ENCODE results near the gene NDOR1.

The NDOR1 gene

DNA sequence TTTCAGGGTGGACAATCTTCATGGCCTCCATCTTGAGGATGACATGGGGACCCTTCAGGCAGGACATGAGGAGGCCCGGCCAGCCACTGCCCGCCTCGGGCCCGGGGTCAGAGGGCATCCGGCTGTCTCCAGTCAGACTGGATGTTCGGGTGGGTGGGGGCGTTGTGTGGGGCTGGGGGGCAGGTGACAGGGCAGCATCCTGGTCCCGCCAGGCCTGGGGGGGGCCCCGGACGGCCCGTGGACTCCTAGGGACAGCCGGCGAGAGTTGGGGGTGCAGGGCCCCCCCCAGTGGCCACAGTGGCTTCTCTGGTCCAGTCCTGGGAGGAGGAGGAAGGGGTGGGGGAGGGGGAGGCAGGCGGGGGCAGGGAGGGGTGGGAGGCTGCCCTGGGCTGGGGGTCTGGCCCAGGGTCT, 15.6 kb downstream of the NDOR1 start:
- TF ChIP-seq, protein P1, sequence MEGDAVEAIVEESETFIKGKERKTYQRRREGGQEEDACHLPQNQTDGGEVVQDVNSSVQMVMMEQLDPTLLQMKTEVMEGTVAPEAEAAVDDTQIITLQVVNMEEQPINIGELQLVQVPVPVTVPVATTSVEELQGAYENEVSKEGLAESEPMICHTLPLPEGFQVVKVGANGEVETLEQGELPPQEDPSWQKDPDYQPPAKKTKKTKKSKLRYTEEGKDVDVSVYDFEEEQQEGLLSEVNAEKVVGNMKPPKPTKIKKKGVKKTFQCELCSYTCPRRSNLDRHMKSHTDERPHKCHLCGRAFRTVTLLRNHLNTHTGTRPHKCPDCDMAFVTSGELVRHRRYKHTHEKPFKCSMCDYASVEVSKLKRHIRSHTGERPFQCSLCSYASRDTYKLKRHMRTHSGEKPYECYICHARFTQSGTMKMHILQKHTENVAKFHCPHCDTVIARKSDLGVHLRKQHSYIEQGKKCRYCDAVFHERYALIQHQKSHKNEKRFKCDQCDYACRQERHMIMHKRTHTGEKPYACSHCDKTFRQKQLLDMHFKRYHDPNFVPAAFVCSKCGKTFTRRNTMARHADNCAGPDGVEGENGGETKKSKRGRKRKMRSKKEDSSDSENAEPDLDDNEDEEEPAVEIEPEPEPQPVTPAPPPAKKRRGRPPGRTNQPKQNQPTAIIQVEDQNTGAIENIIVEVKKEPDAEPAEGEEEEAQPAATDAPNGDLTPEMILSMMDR (conservative IDR thresholded peaks at IDR 0.05; ENCODE audit: control insufficient read depth, insufficient read depth, low read depth, low read length), result no peak
- no peak overlapping the region for H3K4me3 ChIP-seq (ENCODE audit: control insufficient read depth, low read depth, low read length)
- no peak for DNase-seq (ENCODE audit: low read depth)

DNA sequence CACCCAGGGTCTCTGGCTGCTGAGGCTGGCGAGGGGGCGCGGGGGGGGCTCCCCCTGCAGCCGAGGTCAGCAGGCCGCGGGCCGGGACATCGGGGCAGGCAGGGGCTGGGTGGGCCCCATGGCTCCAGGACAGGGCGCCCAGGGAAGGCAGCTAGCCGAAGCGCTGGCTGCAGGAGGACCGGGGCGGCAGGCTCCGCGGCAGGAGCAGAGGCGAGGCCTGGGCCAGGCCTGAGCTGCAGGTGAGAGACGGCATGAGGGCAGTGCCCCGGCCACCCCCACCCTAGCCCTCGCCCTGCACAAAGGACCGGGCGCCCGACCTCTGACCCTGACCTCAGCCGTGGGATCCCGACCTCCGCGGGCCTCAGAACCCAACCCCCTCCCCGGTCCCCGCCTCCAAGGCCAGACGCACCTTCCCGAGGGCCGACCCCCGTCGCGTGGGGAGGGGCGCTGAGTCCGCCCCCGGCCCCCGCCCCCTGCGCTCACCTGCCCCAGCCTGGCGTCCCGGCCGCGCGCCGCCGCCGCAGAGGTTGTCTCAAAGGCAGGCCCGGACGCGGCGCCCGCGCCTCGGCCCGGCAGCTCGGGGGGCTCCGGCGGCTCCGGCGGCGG, 16.1 kb downstream of the NDOR1 start:
- DNase-seq (ENCODE audit: low read depth), result no peak
- H3K4me3 ChIP-seq (ENCODE audit: control insufficient read depth, low read depth, low read length), result no peak overlapping the region
- TF ChIP-seq, protein P1 (conservative IDR thresholded peaks at IDR 0.05; ENCODE audit: control insufficient read depth, insufficient read depth, low read depth, low read length), result no peak

DNA sequence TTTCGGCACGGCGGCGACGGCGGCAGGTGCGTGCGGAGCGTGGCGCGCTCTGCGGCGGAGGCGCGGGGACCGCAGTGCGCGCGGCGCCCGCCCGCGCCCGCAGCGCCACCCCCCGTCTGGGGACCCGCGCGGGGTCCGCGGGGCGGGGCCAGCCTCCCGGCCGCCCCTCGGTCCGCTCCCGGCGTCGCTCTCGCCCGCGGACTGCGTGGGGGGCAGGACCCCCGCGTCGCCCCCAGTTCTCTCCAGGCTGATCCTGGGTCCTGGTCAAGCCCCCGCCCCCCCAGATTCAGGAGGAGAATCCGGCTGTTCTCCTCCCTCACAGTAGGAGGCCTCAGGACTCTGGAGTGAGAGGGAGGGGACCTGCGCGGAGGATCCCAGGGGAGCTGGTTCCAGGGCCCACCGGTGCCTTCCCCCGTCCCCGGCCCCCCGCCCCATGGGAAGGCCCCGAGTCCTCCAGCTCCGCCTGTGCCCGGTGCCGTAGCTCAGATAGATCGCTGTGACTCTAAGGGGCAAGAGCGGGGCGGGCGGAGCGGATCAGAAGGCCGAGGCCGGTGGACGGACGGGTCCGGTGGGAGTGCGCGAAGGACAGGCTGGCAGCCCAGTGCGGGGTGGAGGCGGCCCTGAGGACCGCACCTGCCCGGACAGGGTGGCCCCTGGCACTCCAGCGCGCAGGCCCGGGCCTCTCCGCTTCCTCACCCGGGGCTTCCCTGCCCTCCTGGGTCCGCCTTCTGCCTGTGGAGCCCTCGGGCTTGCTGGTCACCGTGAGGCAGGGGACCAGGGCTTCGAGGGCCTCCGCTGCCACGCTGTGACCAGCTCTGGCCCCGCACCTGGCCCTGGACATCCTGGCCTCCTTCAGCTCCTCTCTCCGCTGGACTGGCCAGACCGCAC, 16.9 kb downstream of the NDOR1 start, which contains the start of gene RNF208:
TSS of gene RNF208 (minus strand) at position 51 of the 888 bp plus-strand sequence. CDS start 1,028 bp downstream, outside the sequence.
- no peak for DNase-seq (ENCODE audit: low read depth)
- peak within 1 kb of the TSS; percentile 40 for H3K4me3 ChIP-seq (ENCODE audit: control insufficient read depth, low read depth, low read length)

GRCh38 chr9:137223078-137223970, 17.8 kb downstream of the NDOR1 start:
- peak; percentile 97 for DNase-seq (ENCODE audit: low read depth)
- TF ChIP-seq, protein P1 (conservative IDR thresholded peaks at IDR 0.05; ENCODE audit: control insufficient read depth, insufficient read depth, low read depth, low read length), result no peak
- peak overlapping the region; percentile 62 for H3K4me3 ChIP-seq (ENCODE audit: control insufficient read depth, low read depth, low read length)

More for the DNA sequence above, 16.9 kb downstream of the NDOR1 start, which contains the start of gene RNF208:
- TF ChIP-seq, protein P1 (conservative IDR thresholded peaks at IDR 0.05; ENCODE audit: control insufficient read depth, insufficient read depth, low read depth, low read length), result no peak

DNA sequence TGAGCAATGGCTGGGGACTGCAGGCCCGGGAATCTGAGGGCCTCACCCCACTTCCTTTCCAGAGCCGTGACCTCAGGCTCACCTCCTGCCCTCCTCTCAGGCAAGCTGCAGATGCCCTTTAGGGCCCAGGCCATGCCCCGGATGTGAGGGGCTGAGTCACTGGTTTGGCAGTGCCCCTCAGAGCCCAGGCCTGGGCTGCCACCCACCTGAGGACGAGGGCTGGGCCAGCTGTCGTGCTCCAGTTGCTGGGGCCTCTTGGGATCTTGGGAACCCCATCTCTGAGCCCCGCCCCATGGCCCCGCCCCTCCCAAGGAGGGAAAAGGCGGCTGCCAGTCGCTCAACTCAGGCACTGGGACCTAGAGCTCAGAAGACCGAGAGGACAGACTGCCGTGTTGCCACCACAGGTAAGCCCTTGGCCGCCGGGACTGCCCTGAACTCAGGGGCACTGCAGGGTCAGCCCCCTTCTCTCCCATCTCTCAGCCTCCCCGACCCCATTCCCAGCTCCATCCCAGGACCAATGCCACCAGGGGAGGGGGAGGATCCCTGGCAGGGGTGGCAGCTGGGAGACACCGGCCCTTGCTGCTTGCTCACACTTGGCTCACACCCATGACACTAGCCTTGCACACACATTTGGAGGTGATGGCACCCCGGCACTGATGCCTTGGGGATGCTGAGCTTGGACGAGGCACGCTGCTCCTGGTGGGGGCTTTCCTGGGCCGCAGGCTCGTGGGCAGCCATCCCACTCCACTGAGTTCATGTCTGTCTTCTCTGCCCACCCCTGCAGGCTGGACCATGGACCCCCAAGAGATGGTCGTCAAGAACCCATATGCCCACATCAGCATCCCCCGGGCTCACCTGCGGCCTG, 19.6 kb downstream of the NDOR1 start, which contains the start of gene CYSRT1:
TSS of gene CYSRT1 (plus strand) at position 345 of the 865 bp plus-strand sequence. CDS start at position 793, 448 bp downstream.
- TF ChIP-seq, protein P1 (conservative IDR thresholded peaks at IDR 0.05; ENCODE audit: control insufficient read depth, insufficient read depth, low read depth, low read length), result no peak
- DNase-seq (ENCODE audit: low read depth), result no peak
- peak within 1 kb of the TSS; percentile 62 for H3K4me3 ChIP-seq (ENCODE audit: control insufficient read depth, low read depth, low read length)
